Activated naive CD4-positive, alpha-beta T cell treated with anti-CD3 and anti-CD28 coated beads for 36 hours (primary cell): Measurements from ENCODE around the gene TBCEL. TPM values are rescaled to one million over a fixed set of nuclear protein-coding genes. Genes with fewer than 3 reads are reported as not detected.

ENCODE experiments used
- CTCF ChIA-PET: fragments of 350-600 bp; sonication (Branson Sonifier 250); formaldehyde crosslinking; loops from one replicate; lab custom pipeline; 2021; ENCODE audit warnings: antibody characterized with exemption; lab: Charles Lee
- DNase-seq: peaks from one replicate; pipeline ENCODE4 v3.0.0-alpha.2; 2020
- H3K27ac Mint-ChIP-seq: one replicate; pipeline ENCODE4 v1.8.0; 2021; ENCODE audit warnings: mild to moderate bottlenecking, mixed read lengths
- H3K27me3 Mint-ChIP-seq: one replicate; pipeline ENCODE4 v1.8.0; 2021; ENCODE audit warnings: low read depth, mixed read lengths
- H3K36me3 Mint-ChIP-seq: one replicate; pipeline ENCODE4 v1.8.0; 2021; ENCODE audit warnings: low read depth, mixed read lengths
- H3K4me1 Mint-ChIP-seq: one replicate; pipeline ENCODE4 v1.8.0; 2021; ENCODE audit warnings: low read depth, mixed read lengths
- H3K4me3 Mint-ChIP-seq: one replicate; pipeline ENCODE4 v1.8.0; 2021; ENCODE audit warnings: mild to moderate bottlenecking, moderate library complexity, mixed read lengths
- H3K9me3 Mint-ChIP-seq: one replicate; pipeline ENCODE4 v1.8.0; 2021; ENCODE audit warnings: mixed read lengths
- intact Hi-C: fragments of 100-400 bp; cut with micrococcal nuclease; formaldehyde crosslinking; loops from one replicate; pipeline ENCODE4 v1.15.1; 2023
- total RNA-seq, 2 experiments: library from RNA; stranded (reverse); gene quantifications; one replicate each; pipeline ENCODE4 v1.2.3, GENCODE V29; 2021

Gene TBCEL
- total RNA-seq, 2 experiments from 2014 or later: 5.2 to 5.3 TPM

- CTCF ChIA-PET: no interaction called here
- Mint-ChIP-seq H3K4me1 (peaks cover 22% of the 10 kb centered on the region), H3K4me3 (no peak overlapping the region), H3K9me3 (no peaks in the 10 kb centered on the region), H3K36me3 (peaks cover 5% of the 10 kb centered on the region), H3K27ac (no peak overlapping the region), H3K27me3 (no peaks in the 10 kb centered on the region)
- intact Hi-C loops: no loop called here
- no peak for DNase-seq
Observed at GRCh38 chr11:121032546-121032945, 8.6 kb downstream of the TBCEL start.

- intact Hi-C loops: no loop called here
- Mint-ChIP-seq H3K4me3 (no peak overlapping the region), H3K9me3 (no peaks in the 10 kb centered on the region)
Observed at GRCh38 chr11:121033635-121034034, 9.7 kb downstream of the TBCEL start.

GRCh38 chr11:121035169-121035755 lies 11.4 kb downstream of the TBCEL start:
- CTCF ChIA-PET: no interaction called here
- intact Hi-C loops: no loop called here
- Mint-ChIP-seq H3K36me3 (peaks cover 1% of the 10 kb centered on the region), H3K4me3 (no peak overlapping the region), H3K9me3 (no peaks in the 10 kb centered on the region), H3K27ac (no peak overlapping the region), H3K27me3 (no peaks in the 10 kb centered on the region), H3K4me1 (peaks cover 23% of the 10 kb centered on the region)
- no peak for DNase-seq

More at GRCh38 chr11:121033635-121034034, 9.7 kb downstream of the TBCEL start:
- no peaks in the 10 kb centered on the region for H3K27me3 Mint-ChIP-seq
- peaks cover 22% of the 10 kb centered on the region for H3K4me1 Mint-ChIP-seq
- DNase-seq: no peak
- no peak overlapping the region for H3K27ac Mint-ChIP-seq
- CTCF ChIA-PET: no interaction called here
- peaks cover 5% of the 10 kb centered on the region for H3K36me3 Mint-ChIP-seq

- Mint-ChIP-seq H3K4me3 (no peak overlapping the region), H3K27me3 (no peaks in the 10 kb centered on the region)
- CTCF ChIA-PET: no interaction called here
Observed at GRCh38 chr11:121035780-121036179, 11.9 kb downstream of the TBCEL start.

GRCh38 chr11:121037016-121037415 lies 13.1 kb downstream of the TBCEL start:
- Mint-ChIP-seq H3K27me3 (no peaks in the 10 kb centered on the region), H3K4me1 (peaks cover 20% of the 10 kb centered on the region), H3K4me3 (no peak overlapping the region), H3K36me3 (no peaks in the 10 kb centered on the region), H3K9me3 (no peaks in the 10 kb centered on the region), H3K27ac (no peak overlapping the region)
- intact Hi-C loops: no loop called here
- CTCF ChIA-PET: no interaction called here
- DNase-seq: no peak

More at GRCh38 chr11:121035780-121036179, 11.9 kb downstream of the TBCEL start:
- Mint-ChIP-seq H3K36me3 (no peaks in the 10 kb centered on the region), H3K27ac (no peak overlapping the region), H3K4me1 (peaks cover 20% of the 10 kb centered on the region), H3K9me3 (no peaks in the 10 kb centered on the region)
- DNase-seq: peak; percentile 12
- intact Hi-C loops: loop anchor here (1.0 kb wide), 1 partner anchor 11 kb away; the partner anchor contains the start of gene TBCEL

- no peak for DNase-seq
- Mint-ChIP-seq H3K9me3 (no peaks in the 10 kb centered on the region), H3K4me3 (no peak overlapping the region), H3K36me3 (no peaks in the 10 kb centered on the region), H3K4me1 (peaks cover 20% of the 10 kb centered on the region), H3K27ac (no peak overlapping the region), H3K27me3 (no peaks in the 10 kb centered on the region)
- CTCF ChIA-PET: interaction anchor here (1.0 kb wide), 1 partner anchor 156 kb away, joined by 5 read pairs; no protein-coding TSS in a partner anchor
- intact Hi-C loops: no loop called here
Observed at GRCh38 chr11:121038648-121039409, 14.9 kb downstream of the TBCEL start.

GRCh38 chr11:121039971-121040613 lies 16.2 kb downstream of the TBCEL start:
- H3K27ac Mint-ChIP-seq: no peak overlapping the region
- no peaks in the 10 kb centered on the region for H3K27me3 Mint-ChIP-seq
- no peak overlapping the region for H3K4me3 Mint-ChIP-seq
- no peaks in the 10 kb centered on the region for H3K36me3 Mint-ChIP-seq
- peaks cover 20% of the 10 kb centered on the region for H3K4me1 Mint-ChIP-seq
- H3K9me3 Mint-ChIP-seq: no peaks in the 10 kb centered on the region
- intact Hi-C loops: no loop called here
- CTCF ChIA-PET: interaction anchor here (1.0 kb wide), 1 partner anchor 155 kb away, joined by 5 read pairs; no protein-coding TSS in a partner anchor
- DNase-seq: no peak

- Mint-ChIP-seq H3K27ac (no peak overlapping the region), H3K9me3 (no peaks in the 10 kb centered on the region), H3K4me1 (peaks cover 15% of the 10 kb centered on the region), H3K27me3 (no peaks in the 10 kb centered on the region), H3K4me3 (no peak overlapping the region), H3K36me3 (no peaks in the 10 kb centered on the region)
- intact Hi-C loops: no loop called here
- CTCF ChIA-PET: no interaction called here
- DNase-seq: no peak
Observed at GRCh38 chr11:121040614-121041002, 16.7 kb downstream of the TBCEL start.

GRCh38 chr11:121041072-121041471 lies 17.2 kb downstream of the TBCEL start:
- Mint-ChIP-seq H3K4me1 (peaks cover 10% of the 10 kb centered on the region), H3K4me3 (no peak overlapping the region), H3K36me3 (no peaks in the 10 kb centered on the region), H3K27ac (no peak overlapping the region), H3K27me3 (no peaks in the 10 kb centered on the region), H3K9me3 (no peaks in the 10 kb centered on the region)
- intact Hi-C loops: no loop called here
- CTCF ChIA-PET: no interaction called here
- no peak for DNase-seq

- CTCF ChIA-PET: interaction anchor here (1.2 kb wide), 1 partner anchor 152 kb away, joined by 4 read pairs; no protein-coding TSS in a partner anchor
- H3K9me3 Mint-ChIP-seq: no peaks in the 10 kb centered on the region
- intact Hi-C loops: no loop called here
Observed at GRCh38 chr11:121042296-121042695, 18.4 kb downstream of the TBCEL start.

GRCh38 chr11:121047926-121048325 lies 24.0 kb downstream of the TBCEL start:
- H3K9me3 Mint-ChIP-seq: no peaks in the 10 kb centered on the region
- peaks cover 10% of the 10 kb centered on the region for H3K36me3 Mint-ChIP-seq
- DNase-seq: no peak
- CTCF ChIA-PET: interaction anchor here (0.6 kb wide), 1 partner anchor 466 kb away, joined by 3 read pairs; no protein-coding TSS in a partner anchor
- H3K4me1 Mint-ChIP-seq: no peaks in the 10 kb centered on the region
- no peak overlapping the region for H3K27ac Mint-ChIP-seq
- H3K27me3 Mint-ChIP-seq: no peaks in the 10 kb centered on the region
- no peak overlapping the region for H3K4me3 Mint-ChIP-seq
- intact Hi-C loops: no loop called here

More at GRCh38 chr11:121042296-121042695, 18.4 kb downstream of the TBCEL start:
- DNase-seq: no peak
- peaks cover 6% of the 10 kb centered on the region for H3K36me3 Mint-ChIP-seq
- no peak overlapping the region for H3K27ac Mint-ChIP-seq
- no peak overlapping the region for H3K4me3 Mint-ChIP-seq
- H3K27me3 Mint-ChIP-seq: no peaks in the 10 kb centered on the region
- peaks cover 6% of the 10 kb centered on the region for H3K4me1 Mint-ChIP-seq

GRCh38 chr11:121048464-121049233 lies 24.7 kb downstream of the TBCEL start:
- Mint-ChIP-seq H3K9me3 (no peaks in the 10 kb centered on the region), H3K27ac (no peak overlapping the region), H3K27me3 (no peaks in the 10 kb centered on the region), H3K4me1 (no peaks in the 10 kb centered on the region), H3K4me3 (no peak overlapping the region), H3K36me3 (peaks cover 13% of the 10 kb centered on the region)
- no peak for DNase-seq
- intact Hi-C loops: no loop called here
- CTCF ChIA-PET: interaction anchor here (0.6 to 1.0 kb wide), 3 partner anchors 146 to 465 kb away, joined by 3 to 4 read pairs (median 4); no protein-coding TSS in a partner anchor
